Measurements from ENCODE around the gene DTD1.
A peak's percentile ranks its signal among the peaks of the same experiment; 100 is the strongest.

The DTD1 gene

DNA sequence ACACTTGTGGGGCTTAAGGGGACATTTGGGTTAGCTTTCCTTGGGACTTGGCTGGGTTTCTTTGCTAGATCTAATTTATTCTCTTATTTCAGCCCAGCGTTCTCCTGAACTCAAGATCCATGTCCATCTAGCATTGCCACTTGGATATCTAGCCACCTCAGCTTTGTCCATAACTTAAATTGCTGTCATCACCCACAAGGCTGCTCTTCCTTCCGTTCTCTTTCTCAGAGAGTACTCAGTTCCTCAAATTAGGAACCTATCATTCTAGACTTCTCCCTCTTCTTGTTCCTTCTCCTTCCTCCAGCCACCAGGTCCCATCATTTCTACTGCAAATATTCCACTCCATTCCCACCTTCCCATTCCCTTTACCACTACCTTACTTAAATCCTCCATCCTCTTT, 16.3 kb upstream of the DTD1 start:
- no peak for DNase-seq
- Histone ChIP-seq H3K4me3 (ENCODE audit: low read depth, low read length) (no peak overlapping the region), H3K36me3 (replicated peaks) (peaks cover 7% of the 10 kb centered on the region), H3K27me3 (replicated peaks) (no peaks in the 10 kb centered on the region), H3K27ac (no peak overlapping the region)
- TF ChIP-seq, protein P1, sequence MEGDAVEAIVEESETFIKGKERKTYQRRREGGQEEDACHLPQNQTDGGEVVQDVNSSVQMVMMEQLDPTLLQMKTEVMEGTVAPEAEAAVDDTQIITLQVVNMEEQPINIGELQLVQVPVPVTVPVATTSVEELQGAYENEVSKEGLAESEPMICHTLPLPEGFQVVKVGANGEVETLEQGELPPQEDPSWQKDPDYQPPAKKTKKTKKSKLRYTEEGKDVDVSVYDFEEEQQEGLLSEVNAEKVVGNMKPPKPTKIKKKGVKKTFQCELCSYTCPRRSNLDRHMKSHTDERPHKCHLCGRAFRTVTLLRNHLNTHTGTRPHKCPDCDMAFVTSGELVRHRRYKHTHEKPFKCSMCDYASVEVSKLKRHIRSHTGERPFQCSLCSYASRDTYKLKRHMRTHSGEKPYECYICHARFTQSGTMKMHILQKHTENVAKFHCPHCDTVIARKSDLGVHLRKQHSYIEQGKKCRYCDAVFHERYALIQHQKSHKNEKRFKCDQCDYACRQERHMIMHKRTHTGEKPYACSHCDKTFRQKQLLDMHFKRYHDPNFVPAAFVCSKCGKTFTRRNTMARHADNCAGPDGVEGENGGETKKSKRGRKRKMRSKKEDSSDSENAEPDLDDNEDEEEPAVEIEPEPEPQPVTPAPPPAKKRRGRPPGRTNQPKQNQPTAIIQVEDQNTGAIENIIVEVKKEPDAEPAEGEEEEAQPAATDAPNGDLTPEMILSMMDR (IDR thresholded peaks at IDR 0.05; ENCODE audit: low read depth, low read length, missing control alignments) = no peak
- in situ Hi-C loops (cut with HindIII; ENCODE audit: low pct_ligation_motif_present, low sequenced_read_pairs) = no loop called here

DNA sequence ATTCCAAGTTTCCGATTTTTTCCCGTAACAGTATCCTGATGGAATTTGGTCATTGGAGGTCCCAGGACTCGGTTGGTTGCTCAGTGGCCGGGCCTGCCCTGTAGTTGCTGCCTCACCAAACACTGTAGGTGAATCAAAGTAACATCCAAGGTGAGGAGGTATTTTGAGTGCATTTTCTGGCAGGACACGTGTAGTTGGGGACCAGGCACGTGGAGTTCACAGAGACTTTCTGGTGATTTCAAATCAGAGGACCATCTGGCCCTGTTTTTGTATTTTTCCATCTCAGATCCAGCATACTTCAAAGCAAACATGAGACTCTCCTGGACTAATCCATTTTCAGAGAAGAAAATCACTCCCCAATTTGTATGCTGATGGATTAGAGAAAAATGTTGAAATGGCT, 9.9 kb upstream of the DTD1 start:
- in situ Hi-C loops (cut with HindIII; ENCODE audit: low pct_ligation_motif_present, low sequenced_read_pairs) = no loop called here
- TF ChIP-seq, protein P1 (IDR thresholded peaks at IDR 0.05; ENCODE audit: low read depth, low read length, missing control alignments) = no peak
- H3K27me3 ChIP-seq (replicated peaks) = no peaks in the 10 kb centered on the region
- H3K36me3 ChIP-seq (replicated peaks) = no peaks in the 10 kb centered on the region
- no peak for DNase-seq
- no peak overlapping the region for H3K27ac ChIP-seq
- no peak overlapping the region for H3K4me3 ChIP-seq (ENCODE audit: low read depth, low read length)

DNA sequence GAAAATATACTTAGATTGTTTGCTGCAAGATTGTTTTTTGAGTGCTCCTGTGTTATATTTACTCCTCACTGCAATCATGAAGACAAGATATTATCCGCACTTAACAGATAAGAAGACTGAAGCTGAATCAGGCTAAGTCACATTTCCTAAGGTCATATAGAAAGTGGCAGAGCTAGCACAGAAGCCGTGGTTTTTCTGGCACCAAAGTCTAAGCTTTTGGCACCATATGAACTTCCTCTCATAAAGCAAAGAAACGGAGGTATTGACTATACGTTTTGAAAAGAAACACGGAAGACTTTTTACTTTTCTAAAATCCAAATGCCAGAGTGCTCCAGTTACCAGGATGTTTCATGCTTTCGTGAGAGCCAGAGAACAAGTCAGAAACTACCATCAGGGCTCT, 9.3 kb upstream of the DTD1 start:
- TF ChIP-seq, protein P1 (IDR thresholded peaks at IDR 0.05; ENCODE audit: low read depth, low read length, missing control alignments) = no peak
- Histone ChIP-seq H3K27me3 (replicated peaks) (no peaks in the 10 kb centered on the region), H3K36me3 (replicated peaks) (no peaks in the 10 kb centered on the region), H3K4me3 (ENCODE audit: low read depth, low read length) (no peak overlapping the region), H3K27ac (no peak overlapping the region)
- no peak for DNase-seq
- in situ Hi-C loops (cut with HindIII; ENCODE audit: low pct_ligation_motif_present, low sequenced_read_pairs) = no loop called here

DNA sequence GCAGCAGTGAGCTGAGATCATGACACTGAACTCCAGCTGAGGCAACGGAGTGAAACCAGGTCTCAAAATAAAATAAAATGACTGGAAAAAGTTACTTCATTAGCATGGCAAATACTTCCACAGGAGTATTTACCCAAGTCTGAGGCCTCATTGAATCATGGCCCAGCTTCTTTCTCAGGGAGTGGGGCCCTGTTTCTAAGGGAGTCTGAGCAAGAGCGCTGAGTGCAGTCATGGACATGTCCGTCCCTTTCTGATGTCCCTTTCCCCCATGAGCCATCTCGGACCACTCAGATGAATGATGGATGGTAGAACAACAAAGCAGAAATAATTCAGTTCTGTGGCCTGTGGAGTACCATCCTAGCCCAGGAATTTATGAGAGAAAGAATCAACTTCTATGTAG, 7.8 kb upstream of the DTD1 start:
- Histone ChIP-seq H3K27ac (no peak overlapping the region), H3K27me3 (replicated peaks) (no peaks in the 10 kb centered on the region), H3K4me3 (ENCODE audit: low read depth, low read length) (no peak overlapping the region), H3K36me3 (replicated peaks) (no peaks in the 10 kb centered on the region)
- in situ Hi-C loops (cut with HindIII; ENCODE audit: low pct_ligation_motif_present, low sequenced_read_pairs) = no loop called here
- no peak for DNase-seq
- TF ChIP-seq, protein P1 (IDR thresholded peaks at IDR 0.05; ENCODE audit: low read depth, low read length, missing control alignments) = no peak

DNA sequence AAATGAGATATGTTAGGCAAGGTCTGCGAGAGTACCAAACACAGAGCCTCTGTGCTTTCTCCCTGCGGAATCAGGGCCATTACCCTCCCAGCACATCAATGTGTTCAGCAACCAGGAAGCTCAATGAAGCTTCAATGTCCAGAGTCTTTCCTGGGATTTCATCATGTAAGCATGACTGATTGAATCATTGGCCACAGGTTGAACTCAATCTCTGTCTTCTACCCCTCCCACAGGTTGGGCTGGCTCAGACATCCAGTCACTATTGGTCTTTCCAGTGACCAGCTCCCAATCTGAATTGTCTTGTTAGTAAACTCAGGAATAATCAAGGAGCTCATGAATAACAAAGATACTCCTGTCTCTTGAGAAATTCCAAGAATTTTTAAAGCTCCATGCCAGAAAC, 2.7 kb upstream of the DTD1 start:
- in situ Hi-C loops (cut with HindIII; ENCODE audit: low pct_ligation_motif_present, low sequenced_read_pairs) = no loop called here
- TF ChIP-seq, protein P1 (IDR thresholded peaks at IDR 0.05; ENCODE audit: low read depth, low read length, missing control alignments) = no peak
- DNase-seq = peak; percentile 18
- Histone ChIP-seq H3K27me3 (replicated peaks) (no peaks in the 10 kb centered on the region), H3K27ac (no peak overlapping the region), H3K4me3 (ENCODE audit: low read depth, low read length) (no peak overlapping the region), H3K36me3 (replicated peaks) (no peaks in the 10 kb centered on the region)

DNA sequence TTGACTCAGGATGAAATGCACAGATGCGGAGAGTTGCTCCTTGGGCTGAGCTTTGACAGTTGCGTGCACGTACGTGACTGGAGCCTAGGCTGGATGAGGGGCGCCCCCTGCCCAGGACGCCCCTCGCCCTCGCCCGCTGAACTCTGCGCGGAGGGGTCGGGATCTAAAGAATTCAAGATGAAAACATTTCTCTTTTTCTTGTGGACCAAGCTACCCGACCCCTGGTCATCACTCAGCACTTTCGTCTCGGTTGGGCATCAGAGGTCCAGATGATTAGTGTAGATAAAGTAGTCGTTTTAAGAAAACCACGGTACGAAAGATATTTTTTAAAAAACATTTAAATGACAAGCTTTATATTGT, 700 bp downstream of the DTD1 start:
- Histone ChIP-seq H3K27me3 (replicated peaks) (no peaks in the 10 kb centered on the region), H3K4me3 (ENCODE audit: low read depth, low read length) (peak overlapping the region; percentile 66), H3K36me3 (replicated peaks) (no peaks in the 10 kb centered on the region), H3K27ac (no peak overlapping the region)
- DNase-seq = peak; percentile 1
- TF ChIP-seq, protein P1 (IDR thresholded peaks at IDR 0.05; ENCODE audit: low read depth, low read length, missing control alignments) = no peak
- in situ Hi-C loops (cut with HindIII; ENCODE audit: low pct_ligation_motif_present, low sequenced_read_pairs) = no loop called here

Measured in brain microvascular endothelial cell (primary cell).